SH-SY5Y (cell line): Measurements from ENCODE around the gene NEUROG3.

Experiments
- GATA2 ChIP-seq: IDR thresholded peaks from 2 replicates; pipeline ENCODE4 v1.6.1; 2011; ENCODE audit warnings: mild to moderate bottlenecking, low read depth, low read length
- GATA3 ChIP-seq: IDR thresholded peaks from 2 replicates; pipeline ENCODE4 v1.6.1; 2011; ENCODE audit warnings: low read depth, mild to moderate bottlenecking, low read length, moderate library complexity

- TF ChIP-seq GATA2 (no peak), GATA3 (no peak)
These were observed 4.5 kb downstream of the NEUROG3 start for GRCh38 chr10:69568472-69569395.
